Peyer's patch (tissue), 4 donors: Measurements from ENCODE around the gene SHC4. TPM values are rescaled to one million over a fixed set of nuclear protein-coding genes. Genes with fewer than 3 reads are reported as not detected.
"Not testable (repeated sequence)": the region's sequence is repeated elsewhere in the genome, so short reads cannot be mapped to it uniquely, and the experiment has no call there.

ENCODE experiments used
- DNase-seq, 3 donors: peaks; one replicate each; pipeline ENCODE4 v3.0.0-alpha.2; 2017 to 2019
- H3K27ac ChIP-seq, 4 donors: fragments of 200-600 bp; sonication (generic); one replicate each; pipeline ENCODE4 v1.5.1; 2016 to 2019
- H3K27me3 ChIP-seq, 2 donors: fragments of 200-600 bp; sonication (generic); one replicate each; pipeline ENCODE4 v1.5.1; 2019
- H3K36me3 ChIP-seq, 3 donors: fragments of 200-600 bp; sonication (generic); one replicate each; pipeline ENCODE4 v1.5.1; 2016 to 2019
- H3K4me1 ChIP-seq, 4 donors: fragments of 200-600 bp; sonication (generic); one replicate each; pipeline ENCODE4 v1.5.1; 2016 to 2019
- H3K4me3 ChIP-seq, 4 donors: fragments of 200-600 bp; sonication (generic); 1 replicate in 3 of 4; 2 replicates in 1 of 4; pipeline ENCODE4 v1.5.1; 2016 to 2019; ENCODE audit warnings: mild to moderate bottlenecking in 1 of 4
- H3K9me3 ChIP-seq, 4 donors: fragments of 200-600 bp; sonication (generic); one replicate each; pipeline ENCODE4 v1.5.1; 2016 to 2019; ENCODE audit warnings: mild to moderate bottlenecking in 1 of 4
- POLR2A ChIP-seq, 2 donors: fragments of 450-650 bp; IDR thresholded peaks; one replicate each; pipeline ENCODE4 v1.5.1; 2017; ENCODE audit warnings: antibody characterized with exemption in 2 of 2, mild to moderate bottlenecking in 2 of 2, moderate library complexity in 2 of 2
- total RNA-seq, 4 donors: library from RNA; depleted of rRNA; stranded (reverse); fragments of >200 nt; gene quantifications; one replicate each; pipeline ENCODE4 v1.1.0, GENCODE V29; 2016
- TF ChIP-seq, protein P1 (sequence below), 6 experiments: fragments of 450-650 bp in 4 of 6; fragments of 200-600 bp in 2 of 6; sonication (generic) in 1 of 6; IDR thresholded peaks; one replicate each; pipeline ENCODE4 v1.5.1; 2017 to 2019; ENCODE audit warnings: antibody characterized with exemption in 6 of 6, mild to moderate bottlenecking in 3 of 6, moderate library complexity in 1 of 6

Gene SHC4
- total RNA-seq, 4 donors from 2014 or later: 0.66 TPM; not detected in 3

DNA sequence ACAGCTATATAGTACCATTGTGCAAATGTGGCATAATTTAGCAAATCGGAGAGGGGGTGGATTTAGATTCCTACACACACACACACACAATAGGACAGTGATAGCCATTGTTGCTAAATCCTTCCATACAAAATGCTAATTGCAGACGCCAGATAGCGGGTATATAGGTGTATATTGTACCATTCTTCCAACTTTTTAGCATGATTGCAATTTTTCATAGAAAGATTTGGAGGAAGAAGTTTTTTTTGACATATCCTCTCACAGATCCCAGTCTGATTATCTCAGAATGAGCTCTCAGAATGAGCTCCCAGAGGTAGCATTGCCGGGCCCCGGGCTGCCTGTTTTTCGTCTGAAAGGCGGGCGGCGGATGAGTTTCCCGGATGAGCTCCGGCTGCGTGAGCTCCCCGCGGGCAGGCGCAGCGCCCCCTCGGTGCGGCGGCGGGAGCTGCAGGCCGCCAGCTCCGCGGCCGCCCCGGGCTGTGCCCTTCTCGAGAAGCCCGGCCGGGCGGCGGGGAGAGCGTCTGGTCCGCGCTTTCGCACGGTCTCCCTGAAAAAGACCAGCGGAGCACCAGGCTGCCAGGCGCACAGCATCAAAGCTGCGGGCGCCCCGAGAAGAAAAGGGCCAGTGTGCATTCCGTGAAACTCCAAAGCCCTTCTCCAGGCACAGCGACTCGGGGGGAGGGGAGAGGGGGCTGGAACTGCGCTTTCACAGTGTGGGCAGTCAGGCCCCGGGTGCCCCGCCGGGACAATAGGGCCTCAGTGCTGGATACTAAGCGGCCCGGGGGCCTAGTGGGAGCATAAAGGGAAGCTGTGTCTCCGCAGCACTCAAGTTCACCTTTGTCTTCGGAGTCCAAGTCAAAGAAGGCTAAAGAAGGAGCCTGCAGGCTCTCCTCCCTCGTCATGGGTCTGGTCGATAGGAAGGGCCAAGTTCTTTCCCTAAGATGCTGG is 12.0 kb upstream of the SHC4 start:
- peak overlapping the region in 2 of 4 donors; percentile 1 to 45 for H3K27ac ChIP-seq
- DNase-seq: peak; percentile 53 to 82 (median 81)
- no peak for TF ChIP-seq POLR2A (IDR thresholded peaks at IDR 0.05)
- TF ChIP-seq, protein P1, sequence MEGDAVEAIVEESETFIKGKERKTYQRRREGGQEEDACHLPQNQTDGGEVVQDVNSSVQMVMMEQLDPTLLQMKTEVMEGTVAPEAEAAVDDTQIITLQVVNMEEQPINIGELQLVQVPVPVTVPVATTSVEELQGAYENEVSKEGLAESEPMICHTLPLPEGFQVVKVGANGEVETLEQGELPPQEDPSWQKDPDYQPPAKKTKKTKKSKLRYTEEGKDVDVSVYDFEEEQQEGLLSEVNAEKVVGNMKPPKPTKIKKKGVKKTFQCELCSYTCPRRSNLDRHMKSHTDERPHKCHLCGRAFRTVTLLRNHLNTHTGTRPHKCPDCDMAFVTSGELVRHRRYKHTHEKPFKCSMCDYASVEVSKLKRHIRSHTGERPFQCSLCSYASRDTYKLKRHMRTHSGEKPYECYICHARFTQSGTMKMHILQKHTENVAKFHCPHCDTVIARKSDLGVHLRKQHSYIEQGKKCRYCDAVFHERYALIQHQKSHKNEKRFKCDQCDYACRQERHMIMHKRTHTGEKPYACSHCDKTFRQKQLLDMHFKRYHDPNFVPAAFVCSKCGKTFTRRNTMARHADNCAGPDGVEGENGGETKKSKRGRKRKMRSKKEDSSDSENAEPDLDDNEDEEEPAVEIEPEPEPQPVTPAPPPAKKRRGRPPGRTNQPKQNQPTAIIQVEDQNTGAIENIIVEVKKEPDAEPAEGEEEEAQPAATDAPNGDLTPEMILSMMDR (IDR thresholded peaks at IDR 0.05): peak; percentile 61 to 90 (median 82)
- peak overlapping the region; percentile 26 to 62 (median 50) for H3K4me3 ChIP-seq
- H3K4me1 ChIP-seq: no peaks in the 10 kb centered on the region
- H3K27me3 ChIP-seq: no peaks in the 10 kb centered on the region
- H3K9me3 ChIP-seq: no peaks in the 10 kb centered on the region
- no peaks in the 10 kb centered on the region for H3K36me3 ChIP-seq

DNA sequence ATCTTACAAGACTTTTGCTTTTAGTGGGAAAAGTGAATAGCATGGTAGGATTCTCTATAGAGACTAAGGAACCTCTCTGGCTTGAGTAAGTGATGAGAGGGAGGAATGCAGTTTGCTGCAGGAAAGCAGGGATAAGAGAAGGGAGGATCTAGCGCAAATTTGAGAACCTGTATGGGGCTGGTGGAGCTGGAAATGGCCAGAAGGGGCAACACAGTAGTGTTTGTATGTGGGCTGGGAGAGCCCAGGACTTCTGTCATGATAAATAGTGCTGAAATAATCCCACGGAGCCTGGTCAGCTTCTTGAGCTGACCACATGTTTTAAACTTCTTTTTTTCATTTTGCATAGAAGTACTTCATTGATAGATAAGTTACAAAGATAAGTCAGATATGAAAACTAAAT is 11.2 kb upstream of the SHC4 start:
- TF ChIP-seq POLR2A (IDR thresholded peaks at IDR 0.05): no peak
- TF ChIP-seq, protein P1 (IDR thresholded peaks at IDR 0.05): no peak
- Histone ChIP-seq H3K4me1 (no peaks in the 10 kb centered on the region), H3K27me3 (no peaks in the 10 kb centered on the region), H3K36me3 (no peaks in the 10 kb centered on the region), H3K27ac (no peak overlapping the region), H3K9me3 (no peaks in the 10 kb centered on the region), H3K4me3 (no peak overlapping the region)
- DNase-seq: no peak

DNA sequence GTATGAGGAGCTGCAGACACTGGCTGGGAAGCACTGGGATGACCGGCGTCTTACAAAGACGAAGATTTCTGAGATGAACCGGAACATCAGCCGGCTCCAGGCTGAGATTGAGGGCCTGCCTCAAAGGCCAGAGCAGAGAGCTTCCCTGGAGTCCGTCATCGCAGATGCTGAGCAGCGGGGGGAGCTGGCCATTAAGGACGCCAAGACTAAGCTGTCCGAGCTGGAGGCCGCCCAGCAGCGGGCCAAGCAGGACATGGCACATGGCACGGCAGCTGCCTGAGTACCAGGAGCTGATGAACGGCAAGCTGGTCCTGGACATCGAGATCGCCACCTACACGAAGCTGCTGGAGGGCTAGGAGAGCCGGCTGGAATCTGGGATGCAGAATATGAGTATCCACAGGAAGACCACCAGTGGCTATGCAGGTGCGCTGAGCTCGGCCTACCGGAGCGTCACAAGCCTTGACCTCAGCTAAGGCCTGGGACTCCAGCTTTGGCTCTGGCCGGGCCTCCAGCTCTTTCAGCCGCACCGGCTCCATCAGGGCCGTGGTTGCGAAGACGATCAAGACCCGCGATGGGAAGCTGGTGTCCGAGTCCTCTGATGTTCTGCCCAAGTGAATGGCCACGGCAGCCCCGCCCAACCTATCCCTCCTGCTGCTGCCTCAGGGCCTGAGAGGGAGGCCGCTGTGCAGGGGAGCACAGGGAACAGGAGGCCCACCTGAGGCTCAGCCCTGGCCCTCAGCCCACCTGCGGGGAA is 9.2 kb upstream of the SHC4 start:
- no peak for DNase-seq

DNA sequence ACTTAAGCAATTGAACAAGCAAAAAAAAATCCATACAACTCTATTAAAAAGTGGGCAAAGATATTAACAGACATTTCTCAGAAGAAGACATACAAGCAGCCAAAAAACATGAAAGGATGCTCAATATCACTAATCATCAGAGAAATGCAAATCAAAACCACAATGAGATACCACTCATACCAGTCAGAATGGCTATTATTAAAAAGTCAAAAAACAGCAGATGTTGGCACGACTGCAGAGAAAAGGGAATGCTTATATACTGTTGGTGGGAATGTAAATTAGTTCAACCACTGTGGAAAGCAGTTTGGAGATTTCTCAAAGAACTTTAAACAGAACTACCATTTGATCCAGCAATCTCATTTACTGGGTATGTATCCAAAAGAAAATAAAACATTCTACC is 7.2 kb upstream of the SHC4 start:
- H3K9me3 ChIP-seq, H3K36me3 ChIP-seq, H3K4me3 ChIP-seq, DNase-seq, H3K27ac ChIP-seq, H3K4me1 ChIP-seq, H3K27me3 ChIP-seq: not testable (repeated sequence)

More for the DNA sequence above, 9.2 kb upstream of the SHC4 start:
- TF ChIP-seq POLR2A (IDR thresholded peaks at IDR 0.05): no peak
- TF ChIP-seq, protein P1 (IDR thresholded peaks at IDR 0.05): no peak
- no peaks in the 10 kb centered on the region for H3K27me3 ChIP-seq
- no peaks in the 10 kb centered on the region for H3K4me1 ChIP-seq
- no peaks in the 10 kb centered on the region for H3K9me3 ChIP-seq
- no peaks in the 10 kb centered on the region for H3K36me3 ChIP-seq
- no peak overlapping the region for H3K4me3 ChIP-seq
- H3K27ac ChIP-seq: no peak overlapping the region

DNA sequence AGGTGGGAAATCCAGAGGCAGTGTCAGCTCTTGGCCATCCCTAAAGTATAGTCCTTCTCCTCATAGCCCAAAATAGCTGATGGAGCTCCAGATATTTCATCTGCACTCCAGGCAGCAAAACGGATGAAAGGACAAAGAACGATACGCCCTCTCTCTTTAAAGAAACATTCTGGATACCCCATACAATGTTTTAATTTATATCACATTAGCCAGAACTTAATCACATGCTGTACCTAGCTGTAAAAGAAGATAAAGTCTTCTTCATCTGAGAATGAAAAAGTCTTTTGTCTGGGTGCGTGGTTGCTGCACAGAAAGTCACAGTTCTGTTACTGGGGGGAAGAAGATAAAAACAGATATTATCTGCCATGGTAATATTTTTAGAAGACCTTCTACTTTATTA is 4.3 kb upstream of the SHC4 start:
- DNase-seq: no peak
- no peaks in the 10 kb centered on the region for H3K36me3 ChIP-seq
- H3K4me3 ChIP-seq: no peak overlapping the region
- no peak overlapping the region for H3K27ac ChIP-seq
- H3K27me3 ChIP-seq: no peaks in the 10 kb centered on the region
- H3K9me3 ChIP-seq: no peaks in the 10 kb centered on the region
- TF ChIP-seq, protein P1 (IDR thresholded peaks at IDR 0.05): no peak
- TF ChIP-seq POLR2A (IDR thresholded peaks at IDR 0.05): no peak
- peaks cover 0 to 16% (median 0%) of the 10 kb centered on the region in 4 donors for H3K4me1 ChIP-seq

DNA sequence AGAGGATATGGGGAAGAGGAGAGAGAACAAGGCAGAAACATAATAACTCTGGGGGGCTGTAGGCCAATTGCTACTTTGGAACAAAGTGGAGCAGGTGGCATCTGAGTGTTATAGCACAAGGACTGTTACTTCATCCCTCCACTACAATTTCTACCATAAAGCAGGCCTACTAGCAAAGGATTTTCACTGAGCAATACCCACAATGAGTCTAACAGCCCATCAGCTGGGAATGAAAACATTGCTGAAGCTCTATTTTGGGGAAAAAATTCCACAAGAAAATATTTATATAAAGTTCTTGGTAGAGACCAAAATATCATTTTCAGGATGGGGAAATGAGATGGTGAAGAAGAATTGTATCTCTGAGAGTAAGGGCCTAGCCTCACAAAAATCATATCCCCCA is 3.6 kb upstream of the SHC4 start:
- peaks cover 0 to 18% (median 0%) of the 10 kb centered on the region in 4 donors for H3K4me1 ChIP-seq
- DNase-seq: no peak
- no peaks in the 10 kb centered on the region for H3K9me3 ChIP-seq
- no peak overlapping the region for H3K4me3 ChIP-seq
- no peak overlapping the region for H3K27ac ChIP-seq
- no peak for TF ChIP-seq POLR2A (IDR thresholded peaks at IDR 0.05)
- TF ChIP-seq, protein P1 (IDR thresholded peaks at IDR 0.05): no peak
- no peaks in the 10 kb centered on the region for H3K36me3 ChIP-seq
- H3K27me3 ChIP-seq: no peaks in the 10 kb centered on the region
